Measurements from ENCODE around the gene PLEKHH2.

GRCh38 chr2:43604674-43605073 lies 32.4 kb upstream of the PLEKHH2 start:
- TF ChIP-seq POLR2A (IDR thresholded peaks at IDR 0.05), result no peak
- no peak for TF ChIP-seq CTCF (IDR thresholded peaks at IDR 0.05)

Measured in adrenal gland (tissue), 5 donors.